Hepatocyte (in vitro differentiated cells): Measurements from ENCODE around the gene ASGR2.
"Not testable (repeated sequence)": the region's sequence is repeated elsewhere in the genome, so short reads cannot be mapped to it uniquely, and the experiment has no call there.

Experiments used
- CTCF ChIP-seq: fragments of 200-600 bp; sonication (generic); IDR thresholded peaks from 2 replicates; pipeline ENCODE4 v1.5.1; 2016; ENCODE audit warnings: antibody characterized with exemption, mild to moderate bottlenecking; ENCODE audit not compliant: poor library complexity
- EZH2 ChIP-seq: fragments of 200-600 bp; sonication (generic); IDR thresholded peaks from 2 replicates; pipeline ENCODE4 v1.6.1; 2016; ENCODE audit warnings: antibody characterized with exemption, mild to moderate bottlenecking, borderline replicate concordance
- EZH2phosphoT487 ChIP-seq: fragments of 200-600 bp; sonication (generic); IDR thresholded peaks from one replicate; pipeline ENCODE4 v1.6.1; 2018; ENCODE audit warnings: antibody characterized with exemption, mild to moderate bottlenecking, low read depth, moderate library complexity; ENCODE audit not compliant: unreplicated experiment, severe bottlenecking

GRCh38 chr17:7091311-7092005 is 23.2 kb downstream of the ASGR2 start:
- not testable (repeated sequence) for TF ChIP-seq CTCF, EZH2, EZH2phosphoT487
